Neutrophil (primary cell): ENCODE data around the gene NOL3.

ENCODE experiments used
- H3K27ac ChIP-seq: fragments of 200-600 bp; sonication (generic); 2 replicates; pipeline ENCODE4 v1.5.1; 2016; ENCODE audit warnings: mild to moderate bottlenecking, moderate library complexity
- H3K27me3 ChIP-seq: fragments of 200-600 bp; sonication (generic); 2 replicates; pipeline ENCODE4 v1.6.0; 2016; ENCODE audit warnings: mild to moderate bottlenecking
- H3K36me3 ChIP-seq: fragments of 200-600 bp; sonication (generic); 2 replicates; pipeline ENCODE4 v1.5.1; 2017
- H3K4me1 ChIP-seq, 2 experiments: fragments of 200-600 bp in 1 of 2; sonication (generic) in 1 of 2; 1 replicate in 1 of 2; 2 replicates in 1 of 2; pipeline versions ENCODE4 v1.5.1 to v1.6.1; 2013 to 2016; ENCODE audit warnings: low read depth in 1 of 2, low read length in 1 of 2, mild to moderate bottlenecking in 1 of 2, moderate library complexity in 1 of 2; ENCODE audit not compliant: control insufficient read depth in 1 of 2, insufficient read depth in 1 of 2
- H3K4me3 ChIP-seq, 2 experiments: fragments of 200-600 bp in 1 of 2; sonication (generic) in 1 of 2; 1 replicate in 1 of 2; 2 replicates in 1 of 2; pipeline ENCODE4 v1.5.1; 2013 to 2016; ENCODE audit warnings: low read depth in 1 of 2, low read length in 1 of 2, mild to moderate bottlenecking in 1 of 2, moderate library complexity in 1 of 2
- H3K9me3 ChIP-seq: fragments of 200-600 bp; sonication (generic); 2 replicates; pipeline ENCODE4 v1.5.1; 2016
- CTCF ChIP-seq: fragments of 200-600 bp; sonication (generic); IDR thresholded peaks from 2 replicates; pipeline ENCODE4 v1.5.1; 2016; ENCODE audit warnings: antibody characterized with exemption

NOL3 gene

DNA sequence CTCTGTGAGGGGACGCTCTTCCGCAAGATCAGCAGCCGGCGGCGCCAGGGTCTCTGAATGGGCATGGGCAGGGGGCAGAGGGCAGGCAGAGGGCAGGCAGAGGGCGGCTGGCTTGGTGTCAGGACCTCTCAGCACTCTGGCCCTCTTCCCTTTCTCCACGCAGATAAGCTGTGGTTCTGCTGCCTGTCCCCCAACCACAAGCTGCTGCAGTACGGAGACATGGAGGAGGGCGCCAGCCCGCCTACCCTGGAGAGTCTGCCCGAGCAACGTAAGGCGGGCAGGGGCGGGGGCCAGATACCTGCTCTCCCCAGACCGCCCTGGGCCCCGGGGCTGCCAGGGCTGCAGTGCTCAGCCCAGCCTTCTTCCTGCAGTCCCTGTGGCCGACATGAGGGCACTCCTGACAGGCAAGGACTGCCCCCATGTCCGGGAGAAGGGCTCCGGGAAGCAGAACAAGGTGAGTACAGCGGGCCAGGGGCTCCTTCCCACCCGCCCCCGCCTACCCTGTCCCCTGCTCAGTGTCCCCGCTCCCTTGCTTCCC, 32.7 kb downstream of the NOL3 start:
- no peaks in the 10 kb centered on the region for H3K9me3 ChIP-seq

DNA sequence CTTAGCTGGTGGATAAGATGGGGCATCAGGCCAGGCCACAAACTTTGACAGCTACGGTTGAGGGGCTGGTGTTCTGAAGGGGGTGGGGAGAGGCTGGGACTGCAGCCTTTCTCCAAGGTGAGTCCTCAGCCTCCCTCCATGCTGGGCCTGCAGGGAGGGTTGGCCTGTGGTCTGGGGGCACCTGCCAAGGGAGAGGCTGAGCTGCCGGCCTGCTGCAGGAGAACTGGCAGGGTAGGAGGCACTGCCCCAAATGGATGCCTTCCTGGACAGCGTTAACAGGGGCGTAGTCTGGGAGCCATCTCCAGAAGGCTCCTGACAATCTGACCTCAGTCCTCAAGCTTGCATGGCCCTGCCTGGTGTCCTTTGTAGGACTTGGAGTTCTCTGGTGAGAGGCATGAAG, 33.7 kb downstream of the NOL3 start:
- TF ChIP-seq CTCF: no peak
- Histone ChIP-seq H3K27ac (no peak overlapping the region), H3K36me3 (peaks cover 80% of the 10 kb centered on the region), H3K9me3 (no peaks in the 10 kb centered on the region), H3K4me1 (no peaks in the 10 kb centered on the region), H3K27me3 (no peaks in the 10 kb centered on the region), H3K4me3 (no peak overlapping the region)

More for the DNA sequence above, 32.7 kb downstream of the NOL3 start:
- Histone ChIP-seq H3K36me3 (peaks cover 90% of the 10 kb centered on the region), H3K4me1 (no peaks in the 10 kb centered on the region), H3K27ac (no peak overlapping the region), H3K4me3 (no peak overlapping the region), H3K27me3 (no peaks in the 10 kb centered on the region)
- TF ChIP-seq CTCF: no peak

- H3K36me3 ChIP-seq: peaks cover 72% of the 10 kb centered on the region
- no peaks in the 10 kb centered on the region for H3K27me3 ChIP-seq
- no peak for TF ChIP-seq CTCF
- H3K9me3 ChIP-seq: no peaks in the 10 kb centered on the region
- no peaks in the 10 kb centered on the region for H3K4me1 ChIP-seq
- no peak overlapping the region for H3K4me3 ChIP-seq
- H3K27ac ChIP-seq: no peak overlapping the region
These were observed 35.9 kb downstream of the NOL3 start for GRCh38 chr16:67206129-67206837.

DNA sequence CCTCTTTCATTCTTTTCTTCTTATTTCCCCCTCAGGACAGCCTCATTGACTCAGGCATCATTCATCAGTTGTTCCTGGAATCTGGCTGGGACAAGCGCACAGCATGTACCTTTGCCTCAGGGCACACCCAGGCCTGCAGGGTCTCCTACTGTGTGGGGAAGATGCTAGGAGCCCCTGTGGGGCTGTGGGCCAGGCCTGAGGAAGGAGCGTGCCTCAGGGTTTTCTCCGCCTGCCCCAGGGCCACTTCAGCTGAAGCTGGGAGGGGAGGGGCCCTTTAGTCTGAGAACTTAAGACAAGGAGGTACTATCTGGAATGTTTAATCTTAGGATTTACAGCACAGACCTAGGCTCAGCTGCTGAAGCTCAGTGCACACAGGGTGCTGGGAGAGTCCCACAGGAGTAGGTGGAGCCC, 36.5 kb downstream of the NOL3 start:
- no peaks in the 10 kb centered on the region for H3K27me3 ChIP-seq
- no peaks in the 10 kb centered on the region for H3K9me3 ChIP-seq
- peaks cover 70% of the 10 kb centered on the region for H3K36me3 ChIP-seq
- H3K27ac ChIP-seq: no peak overlapping the region
- no peak overlapping the region for H3K4me3 ChIP-seq
- no peak for TF ChIP-seq CTCF
- H3K4me1 ChIP-seq: no peaks in the 10 kb centered on the region

DNA sequence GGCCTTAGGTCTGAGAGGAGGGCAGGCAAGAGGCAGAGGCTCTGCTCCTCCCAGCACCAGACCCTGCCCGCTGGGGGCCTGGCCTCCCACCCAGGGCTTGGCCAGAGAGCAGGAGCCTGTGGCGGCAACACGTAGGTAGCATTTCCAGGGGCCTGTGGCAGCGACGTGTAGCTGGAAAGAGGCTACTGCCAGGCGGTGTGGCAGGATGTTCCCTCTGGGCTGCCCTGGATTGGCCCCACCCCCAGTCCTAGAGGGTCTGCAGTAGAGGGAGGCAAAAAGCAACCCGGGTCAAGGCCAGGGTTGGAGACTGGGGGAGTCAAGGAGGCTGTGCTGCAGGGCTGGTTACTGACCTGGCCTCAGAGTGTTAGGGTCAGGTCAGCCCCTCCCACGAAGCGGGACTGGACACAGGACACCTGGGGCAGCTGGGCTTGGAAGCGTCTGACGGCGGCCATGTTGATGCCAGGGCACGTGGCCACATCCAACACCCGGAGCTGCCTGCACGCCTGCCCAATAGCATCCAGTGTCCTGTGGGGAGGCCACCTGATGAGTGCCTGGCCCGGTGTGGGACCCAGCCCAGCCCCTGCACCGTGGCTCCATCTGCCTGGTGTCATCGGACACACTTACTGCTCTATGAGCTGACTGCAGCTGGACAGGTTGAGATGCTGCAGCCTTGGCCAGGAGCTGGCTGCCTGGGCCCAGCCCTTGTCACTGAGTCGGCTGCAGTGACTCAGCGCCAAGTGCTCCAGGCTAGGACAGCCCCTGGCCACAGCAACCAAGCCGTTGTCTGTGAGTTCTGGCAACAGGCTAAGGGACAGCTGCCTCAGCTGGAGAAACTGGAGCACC, 37.1 kb downstream of the NOL3 start:
- Histone ChIP-seq H3K4me3 (no peak overlapping the region), H3K27ac (no peak overlapping the region), H3K4me1 (no peaks in the 10 kb centered on the region), H3K27me3 (no peaks in the 10 kb centered on the region), H3K36me3 (peaks cover 64% of the 10 kb centered on the region), H3K9me3 (no peaks in the 10 kb centered on the region)
- TF ChIP-seq CTCF: no peak
